Skeletal muscle satellite cell (primary cell): ENCODE data around the gene TMOD1.
"Not testable (repeated sequence)": the region's sequence is repeated elsewhere in the genome, so short reads cannot be mapped to it uniquely, and the experiment has no call there.

Experiments
- H3K27me3 ChIP-seq: 2 replicates; pipeline ENCODE4 v1.7.0; 2013; ENCODE audit warnings: low read length; ENCODE audit not compliant: control insufficient read depth, insufficient read depth
- H3K36me3 ChIP-seq: 2 replicates; pipeline ENCODE4 v1.7.0; 2013; ENCODE audit warnings: mild to moderate bottlenecking, control low read depth, low read length; ENCODE audit not compliant: insufficient read depth
- H3K4me1 ChIP-seq: 2 replicates; pipeline ENCODE4 v1.7.0; 2013; ENCODE audit warnings: low read length; ENCODE audit not compliant: control insufficient read depth, insufficient read depth
- H3K4me2 ChIP-seq: 2 replicates; pipeline ENCODE4 v1.7.0; 2013; ENCODE audit warnings: mild to moderate bottlenecking, low read length
- H3K4me3 ChIP-seq: 2 replicates; pipeline ENCODE4 v1.7.0; 2013; ENCODE audit warnings: low read length
- H3K9ac ChIP-seq: 2 replicates; pipeline ENCODE4 v1.7.0; 2013; ENCODE audit warnings: mild to moderate bottlenecking, low read depth, low read length, moderate library complexity
- H3K9me3 ChIP-seq: replicated peaks from 2 replicates; pipeline ENCODE4 v1.7.0; 2013; ENCODE audit warnings: mild to moderate bottlenecking, control low read depth, low read length

Gene TMOD1

GRCh38 chr9:97574101-97574571 lies 72.7 kb downstream of the TMOD1 start:
- H3K9ac ChIP-seq, H3K4me1 ChIP-seq: not testable (repeated sequence)

DNA sequence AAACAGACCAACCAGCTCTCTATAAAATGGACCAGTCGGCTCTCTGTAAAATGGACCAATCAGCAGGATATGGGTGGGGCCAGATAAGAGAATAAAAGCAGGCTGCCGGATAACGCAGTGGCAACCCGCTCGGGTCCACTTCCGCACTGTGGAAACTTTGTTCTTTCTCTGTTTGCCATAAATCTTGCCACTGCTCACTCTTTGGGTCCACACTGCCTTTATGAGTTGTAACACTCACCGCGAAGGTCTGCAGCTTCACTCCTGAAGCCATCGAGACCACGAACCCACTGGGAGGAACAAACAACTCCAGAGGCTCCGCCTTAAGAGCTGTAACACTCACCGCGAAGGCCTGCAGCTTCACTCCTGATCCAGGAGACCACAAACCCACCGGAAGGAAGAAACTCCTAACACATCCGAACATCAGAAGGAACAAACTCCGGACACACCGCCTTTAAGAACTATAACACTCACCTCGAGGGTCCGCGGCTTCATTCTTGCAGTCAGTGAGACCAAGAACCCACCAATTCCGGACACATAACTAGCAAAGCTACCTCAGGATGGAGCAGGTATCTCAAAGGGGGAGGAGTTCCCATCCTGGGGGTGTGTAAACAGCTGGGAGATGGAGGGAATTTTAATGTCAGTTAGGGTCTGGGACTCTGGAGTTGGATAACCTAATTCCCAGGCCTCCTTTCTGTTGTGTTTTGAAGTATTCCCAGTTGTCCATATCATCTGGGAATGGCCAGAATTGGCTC lies 73.6 kb downstream of the TMOD1 start:
- not testable (repeated sequence) for H3K4me1 ChIP-seq, H3K9me3 ChIP-seq, H3K4me3 ChIP-seq, H3K9ac ChIP-seq, H3K36me3 ChIP-seq, H3K4me2 ChIP-seq
- H3K27me3 ChIP-seq = peaks cover 14% of the 10 kb centered on the region

More at GRCh38 chr9:97574101-97574571, 72.7 kb downstream of the TMOD1 start:
- not testable (repeated sequence) for H3K4me3 ChIP-seq, H3K36me3 ChIP-seq, H3K4me2 ChIP-seq, H3K9me3 ChIP-seq
- H3K27me3 ChIP-seq = peaks cover 21% of the 10 kb centered on the region

DNA sequence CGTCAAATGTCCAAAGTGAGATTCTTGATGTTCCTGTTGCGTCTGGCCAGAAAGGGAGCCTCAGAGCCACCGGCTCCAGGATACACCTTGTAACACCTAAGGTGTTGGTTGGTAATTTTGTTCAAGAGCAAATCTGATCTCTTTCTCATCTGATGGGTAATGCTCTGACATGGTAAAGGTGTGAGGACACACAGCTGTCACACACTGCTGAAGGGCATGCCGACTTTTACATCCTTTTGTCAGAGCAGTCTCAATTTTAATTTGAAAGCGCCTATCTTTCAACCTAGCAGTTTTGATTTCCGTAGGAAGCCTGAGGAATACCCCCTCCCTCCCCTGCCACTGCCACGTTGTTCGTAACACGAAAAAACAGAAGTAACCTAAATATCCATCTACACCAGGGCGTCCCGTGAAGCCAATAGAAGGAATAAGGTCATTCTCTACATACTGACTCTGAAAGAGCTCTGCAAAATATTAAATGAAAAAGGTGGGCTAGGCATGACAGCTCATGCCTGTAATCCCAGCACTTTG lies 74.3 kb downstream of the TMOD1 start:
- Histone ChIP-seq H3K36me3 (no peaks in the 10 kb centered on the region), H3K4me3 (no peak overlapping the region), H3K9ac (no peak overlapping the region), H3K4me2 (no peak overlapping the region), H3K4me1 (peaks cover 4% of the 10 kb centered on the region), H3K9me3 (no peaks in the 10 kb centered on the region), H3K27me3 (peaks cover 9% of the 10 kb centered on the region)

DNA sequence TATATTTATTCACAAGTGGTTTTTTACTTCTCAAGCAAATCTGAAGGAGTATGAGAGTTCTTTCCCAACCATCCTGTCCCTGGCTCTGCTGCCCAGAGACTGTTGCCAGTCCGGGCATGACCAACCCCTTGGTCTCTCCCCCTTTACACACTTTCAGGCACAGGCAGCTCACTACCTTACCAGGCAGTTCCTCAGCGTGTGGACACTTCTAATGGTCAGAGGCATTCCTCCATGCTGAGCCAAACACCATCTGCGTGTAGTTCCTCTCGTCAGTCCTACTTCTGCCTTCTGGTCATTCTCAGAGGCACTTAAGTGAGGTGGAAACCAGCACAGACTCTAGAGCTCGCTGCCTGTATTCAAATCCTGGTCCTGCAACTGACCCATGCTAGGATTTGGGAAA lies 75.6 kb downstream of the TMOD1 start:
- H3K27me3 ChIP-seq = peaks cover 9% of the 10 kb centered on the region
- H3K9me3 ChIP-seq = no peaks in the 10 kb centered on the region
- H3K4me2 ChIP-seq = no peak overlapping the region
- no peak overlapping the region for H3K9ac ChIP-seq
- no peaks in the 10 kb centered on the region for H3K4me1 ChIP-seq
- H3K36me3 ChIP-seq = no peaks in the 10 kb centered on the region
- no peak overlapping the region for H3K4me3 ChIP-seq

- Histone ChIP-seq H3K27me3 (peaks cover 9% of the 10 kb centered on the region), H3K4me2 (no peak overlapping the region), H3K4me1 (no peaks in the 10 kb centered on the region), H3K9me3 (no peaks in the 10 kb centered on the region), H3K36me3 (no peaks in the 10 kb centered on the region), H3K4me3 (no peak overlapping the region), H3K9ac (no peak overlapping the region)
Observed at GRCh38 chr9:97578846-97579245, 77.4 kb downstream of the TMOD1 start.

DNA sequence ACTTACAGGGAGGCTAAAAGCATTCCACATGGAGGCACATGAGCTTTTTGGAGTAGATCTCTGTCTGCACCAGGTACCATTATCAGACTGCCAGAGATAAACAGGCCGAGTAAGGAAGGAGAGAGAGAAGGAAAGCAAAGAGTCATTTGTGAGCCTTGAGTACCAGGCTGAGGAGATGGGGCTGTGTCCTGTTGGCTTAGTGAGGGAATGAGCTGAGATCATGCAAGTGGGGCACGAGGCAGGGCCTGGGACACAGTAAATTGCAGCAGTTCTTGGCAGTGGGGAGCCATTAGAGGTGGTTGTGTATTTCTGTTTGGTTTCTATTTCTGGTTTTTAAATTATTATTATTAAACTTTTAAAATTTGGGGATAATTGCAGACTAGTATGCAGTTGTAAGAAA lies 78.4 kb downstream of the TMOD1 start:
- H3K27me3 ChIP-seq = peaks cover 9% of the 10 kb centered on the region
- no peaks in the 10 kb centered on the region for H3K9me3 ChIP-seq
- H3K4me2 ChIP-seq = no peak overlapping the region
- H3K9ac ChIP-seq = no peak overlapping the region
- H3K4me1 ChIP-seq = no peaks in the 10 kb centered on the region
- H3K36me3 ChIP-seq = no peaks in the 10 kb centered on the region
- H3K4me3 ChIP-seq = no peak overlapping the region

DNA sequence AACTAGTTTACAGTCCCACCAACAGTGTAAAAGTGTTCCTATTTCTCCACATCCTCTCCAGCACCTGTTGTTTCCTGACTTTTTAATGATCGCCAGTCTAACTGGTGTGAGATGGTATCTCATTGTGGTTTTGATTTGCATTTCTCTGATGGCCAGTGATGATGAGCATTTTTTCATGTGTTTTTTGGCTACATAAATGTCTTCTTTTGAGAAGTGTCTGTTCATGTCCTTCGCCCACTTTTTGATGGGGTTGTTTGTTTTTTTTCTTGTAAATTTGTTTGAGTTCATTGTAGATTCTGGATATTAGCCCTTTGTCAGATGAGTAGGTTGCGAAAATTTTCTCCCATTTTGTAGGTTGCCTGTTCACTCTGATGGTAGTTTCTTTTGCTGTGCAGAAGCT lies 80.1 kb downstream of the TMOD1 start:
- not testable (repeated sequence) for H3K9ac ChIP-seq, H3K27me3 ChIP-seq, H3K4me2 ChIP-seq, H3K9me3 ChIP-seq, H3K36me3 ChIP-seq, H3K4me3 ChIP-seq, H3K4me1 ChIP-seq

GRCh38 chr9:97584778-97585177 lies 83.3 kb downstream of the TMOD1 start:
- not testable (repeated sequence) for H3K27me3 ChIP-seq, H3K4me2 ChIP-seq, H3K9me3 ChIP-seq, H3K4me1 ChIP-seq, H3K4me3 ChIP-seq, H3K9ac ChIP-seq, H3K36me3 ChIP-seq

DNA sequence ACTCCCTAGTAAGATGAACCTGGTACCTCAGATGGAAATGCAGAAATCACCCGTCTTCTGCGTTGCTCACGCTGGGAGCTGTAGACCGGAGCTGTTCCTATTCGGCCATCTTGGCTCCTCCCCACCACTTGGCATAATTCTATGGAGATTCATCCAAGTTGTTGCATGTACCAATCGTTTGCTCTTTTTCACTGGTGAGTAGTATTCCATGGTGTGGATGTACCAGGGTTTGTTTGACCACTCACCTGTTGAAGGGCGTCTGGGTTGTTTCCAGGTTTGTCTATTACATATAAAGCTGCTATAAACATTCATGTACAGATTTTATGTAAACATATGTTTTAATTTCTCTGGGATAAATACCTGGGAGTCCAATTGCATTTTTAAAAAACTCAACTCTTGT lies 85.4 kb downstream of the TMOD1 start:
- not testable (repeated sequence) for H3K9me3 ChIP-seq, H3K9ac ChIP-seq, H3K4me2 ChIP-seq, H3K4me3 ChIP-seq, H3K27me3 ChIP-seq, H3K4me1 ChIP-seq, H3K36me3 ChIP-seq

DNA sequence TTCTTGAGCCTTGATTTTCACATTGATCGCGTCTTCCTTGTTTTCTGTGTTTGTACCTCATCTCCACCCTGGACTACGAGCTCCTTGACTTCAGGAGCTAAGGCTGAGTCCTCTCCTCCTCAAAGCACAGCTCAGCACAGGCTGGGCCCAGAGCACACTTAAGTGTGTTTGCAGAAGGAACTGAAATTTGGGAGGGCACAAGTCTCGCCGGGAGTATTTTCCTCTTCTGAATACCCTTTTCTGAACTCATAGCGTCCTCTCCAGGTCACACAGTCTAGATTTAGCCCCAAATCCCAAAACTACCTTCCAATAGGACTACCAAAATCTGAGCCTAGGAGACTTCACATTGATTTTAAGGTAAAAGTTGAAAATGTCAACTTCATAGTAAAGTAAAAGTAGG lies 90.1 kb downstream of the TMOD1 start:
- no peaks in the 10 kb centered on the region for H3K4me1 ChIP-seq
- H3K9ac ChIP-seq = no peak overlapping the region
- peaks cover 18% of the 10 kb centered on the region for H3K27me3 ChIP-seq
- no peak overlapping the region for H3K4me3 ChIP-seq
- H3K4me2 ChIP-seq = no peak overlapping the region
- no peaks in the 10 kb centered on the region for H3K36me3 ChIP-seq
- no peaks in the 10 kb centered on the region for H3K9me3 ChIP-seq

DNA sequence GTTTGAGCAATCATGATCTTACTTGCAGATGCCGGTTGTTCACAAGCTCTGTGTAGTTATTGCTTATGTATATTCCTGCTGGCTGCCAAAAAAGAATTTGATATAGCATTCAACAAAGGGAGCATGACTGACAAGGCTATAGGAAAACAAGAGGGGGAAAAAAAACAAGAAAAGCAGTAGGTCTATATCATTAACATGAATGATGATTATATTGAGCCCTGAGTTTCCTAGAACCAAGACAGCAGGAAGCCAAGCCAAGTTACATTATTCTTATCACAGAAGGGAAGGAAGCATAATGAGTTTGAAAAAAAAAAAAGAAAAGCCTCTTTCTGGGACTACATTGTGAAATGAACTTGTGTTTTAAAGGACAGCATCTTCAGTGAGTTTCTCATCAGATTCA lies 90.7 kb downstream of the TMOD1 start:
- Histone ChIP-seq H3K9ac (no peak overlapping the region), H3K4me2 (no peak overlapping the region), H3K4me3 (no peak overlapping the region), H3K36me3 (no peaks in the 10 kb centered on the region), H3K9me3 (no peaks in the 10 kb centered on the region), H3K27me3 (peaks cover 21% of the 10 kb centered on the region), H3K4me1 (no peaks in the 10 kb centered on the region)

DNA sequence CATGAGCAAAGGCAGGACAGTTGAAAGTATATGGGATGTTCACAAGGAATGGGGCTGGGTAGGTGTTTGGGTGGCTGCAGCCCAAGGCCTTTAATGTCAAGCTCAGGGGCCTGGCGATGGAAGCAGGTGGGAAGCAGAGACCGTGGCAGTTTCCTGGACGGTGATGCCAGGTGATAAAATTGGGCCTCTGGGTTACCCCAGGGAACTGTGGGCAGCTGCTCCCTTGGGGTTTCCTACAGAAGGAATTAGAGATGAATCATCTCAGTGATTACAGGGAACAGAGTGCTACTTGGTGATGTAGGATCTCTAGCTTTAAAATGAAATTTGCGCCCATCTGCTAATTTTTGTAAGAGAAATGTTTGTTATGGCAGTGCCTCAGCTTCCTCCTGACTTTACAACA lies 92.5 kb downstream of the TMOD1 start:
- no peak overlapping the region for H3K4me2 ChIP-seq
- no peaks in the 10 kb centered on the region for H3K36me3 ChIP-seq
- no peaks in the 10 kb centered on the region for H3K9me3 ChIP-seq
- no peak overlapping the region for H3K4me3 ChIP-seq
- H3K9ac ChIP-seq = no peak overlapping the region
- H3K4me1 ChIP-seq = no peaks in the 10 kb centered on the region
- peaks cover 16% of the 10 kb centered on the region for H3K27me3 ChIP-seq
